GM12878 (cell line): ENCODE results near the gene ADAM15. TPM values are rescaled to one million over a fixed set of nuclear protein-coding genes. Genes with fewer than 3 reads are reported as not detected.

Experiments
- ATAC-seq: fragments of 200-7000 bp; cut with Tn5 transposase; 3 replicates; pipeline ENCODE4 v1.9.1; 2020; ENCODE audit warnings: mild to moderate bottlenecking, moderate library complexity
- BruUV-seq: library from RNA; stranded (reverse); fragments of 400-500 nt; replicated peaks from 2 replicates; lab custom pipeline; 2021; lab: Mats Ljungman, UMichigan
- CTCF ChIA-PET: fragments of 300-600 bp; sonication (Branson Sonifier 250); formaldehyde crosslinking; extraction: SDS; loops from one replicate; lab custom pipeline; 2021; ENCODE audit warnings: inconsistent platforms; lab: Yijun Ruan, JAX
- POLR2A ChIA-PET: fragments of 350-600 bp; formaldehyde crosslinking; extraction: SDS; loops from one replicate; lab custom pipeline; 2021; ENCODE audit warnings: inconsistent platforms; lab: Charles Lee
- RAD21 ChIA-PET: fragments of 300-600 bp; sonication (Branson Sonifier 250); formaldehyde crosslinking; loops from one replicate; lab custom pipeline; 2023; ENCODE audit warnings: antibody characterized with exemption; ENCODE audit not compliant: unreplicated experiment; lab: Charles Lee
- SMC1A ChIA-PET: fragments of 300-600 bp; sonication (Branson Sonifier 250); formaldehyde crosslinking; loops from one replicate; lab custom pipeline; 2023; ENCODE audit not compliant: unreplicated experiment, uncharacterized antibody; lab: Charles Lee
- DNase-seq: peaks from one replicate; pipeline ENCODE4 v3.0.0-alpha.2; 2011; ENCODE audit warnings: low read depth, low spot score
- FAIRE-seq: peaks from 3 replicates; lab custom pipeline; 2011; peaks lifted over from hg19 to GRCh38; lab: Jason Lieb, UNC
- H2AFZ ChIP-seq: 2 replicates; pipeline ENCODE4 v1.6.0; 2011; ENCODE audit warnings: low read depth, low read length, control low read depth; ENCODE audit not compliant: control insufficient read depth
- H3K27ac ChIP-seq: 2 replicates; pipeline ENCODE4 v1.5.1; 2011; ENCODE audit warnings: control low read depth; ENCODE audit not compliant: control insufficient read depth, insufficient read depth
- H3K27me3 ChIP-seq, 2 experiments: replicated peaks in 1 of 2; 2 replicates each; pipeline versions ENCODE4 v1.6.0 to v1.6.1; 2011; ENCODE audit warnings: low read length in 1 of 2; ENCODE audit not compliant: control insufficient read depth in 2 of 2, insufficient read depth in 2 of 2
- H3K36me3 ChIP-seq, 2 experiments: 2 replicates each; pipeline ENCODE4 v1.5.1; 2011; ENCODE audit warnings: low read length in 1 of 2; ENCODE audit not compliant: control insufficient read depth in 2 of 2, insufficient read depth in 2 of 2
- H3K4me1 ChIP-seq: 2 replicates; pipeline ENCODE4 v1.6.1; 2011; ENCODE audit warnings: mild to moderate bottlenecking, low read length, moderate library complexity, mixed read lengths; ENCODE audit not compliant: control insufficient read depth, insufficient read depth
- H3K4me2 ChIP-seq: 2 replicates; pipeline ENCODE4 v1.6.0; 2011; ENCODE audit warnings: control low read depth; ENCODE audit not compliant: control insufficient read depth, insufficient read depth
- H3K4me3 ChIP-seq: fragments of 200-600 bp; sonication (generic); 2 replicates; pipeline ENCODE4 v1.5.1; 2016
- H3K79me2 ChIP-seq: 2 replicates; pipeline ENCODE4 v1.6.0; 2011; ENCODE audit warnings: low read length; ENCODE audit not compliant: control insufficient read depth, insufficient read depth
- H3K9ac ChIP-seq: 2 replicates; pipeline ENCODE4 v1.8.0; 2011; ENCODE audit warnings: low read length, control low read depth, mixed read lengths; ENCODE audit not compliant: control insufficient read depth, insufficient read depth
- H3K9me3 ChIP-seq: replicated peaks from 3 replicates; pipeline ENCODE4 v1.5.1; 2011; ENCODE audit warnings: mild to moderate bottlenecking, low read length; ENCODE audit not compliant: control insufficient read depth, insufficient read depth
- H4K20me1 ChIP-seq: 2 replicates; pipeline ENCODE4 v1.6.0; 2011; ENCODE audit not compliant: control insufficient read depth, insufficient read depth
- CBX5 ChIP-seq: sonication (generic); IDR thresholded peaks from 2 replicates; pipeline ENCODE4 v1.6.1; 2016; ENCODE audit warnings: low read depth, moderate library complexity, mild to moderate bottlenecking, inconsistent platforms
- CHD4 ChIP-seq: fragments of 200-600 bp; sonication (generic); IDR thresholded peaks from 2 replicates; pipeline ENCODE4 v1.6.1; 2016; ENCODE audit warnings: mild to moderate bottlenecking
- CREB1 ChIP-seq: IDR thresholded peaks from 2 replicates; pipeline ENCODE4 v1.6.1; 2012; ENCODE audit warnings: low read depth, mild to moderate bottlenecking, inconsistent platforms
- DPF2 ChIP-seq: fragments of 450-650 bp; IDR thresholded peaks from 2 replicates; pipeline ENCODE4 v1.6.1; 2017; ENCODE audit warnings: mild to moderate bottlenecking
- HDAC2 ChIP-seq: fragments of 200-600 bp; sonication (generic); IDR thresholded peaks from 2 replicates; pipeline ENCODE4 v1.6.1; 2017
- IKZF2 ChIP-seq, 2 experiments: fragments of 450-650 bp; IDR thresholded peaks; 2 replicates each; pipeline ENCODE4 v1.6.1; 2017; ENCODE audit warnings: mild to moderate bottlenecking in 2 of 2, moderate library complexity in 2 of 2
- JUND ChIP-seq: IDR thresholded peaks from 2 replicates; pipeline ENCODE4 v1.6.1; 2012; ENCODE audit warnings: low read depth, mild to moderate bottlenecking, low read length, improper control_type of control experiment, moderate library complexity
- MYC ChIP-seq: IDR thresholded peaks from 2 replicates; pipeline ENCODE4 v1.6.1; 2011; ENCODE audit warnings: mild to moderate bottlenecking, low read length, moderate library complexity, inconsistent platforms; ENCODE audit not compliant: insufficient read depth, insufficient replicate concordance, insufficient read length, severe bottlenecking
- NR2C2 ChIP-seq: IDR thresholded peaks from 2 replicates; pipeline ENCODE4 v1.6.1; 2011; ENCODE audit warnings: borderline replicate concordance, low read depth; ENCODE audit not compliant: control insufficient read depth, insufficient read length
- SKIL ChIP-seq: fragments of 450-650 bp; IDR thresholded peaks from 2 replicates; pipeline ENCODE4 v1.6.1; 2017; ENCODE audit warnings: mild to moderate bottlenecking, low read depth, inconsistent platforms; ENCODE audit not compliant: poor library complexity, severe bottlenecking
- TARDBP ChIP-seq: IDR thresholded peaks from 2 replicates; pipeline ENCODE4 v1.6.1; 2016; ENCODE audit warnings: borderline replicate concordance
- TCF3 ChIP-seq: IDR thresholded peaks from 2 replicates; pipeline ENCODE4 v1.6.1; 2012; ENCODE audit warnings: low read depth, mild to moderate bottlenecking, low read length, borderline replicate concordance; ENCODE audit not compliant: insufficient read depth
- WRNIP1 ChIP-seq: IDR thresholded peaks from 2 replicates; pipeline ENCODE4 v1.6.1; 2011; ENCODE audit warnings: low read depth, low read length, improper control_type of control experiment, borderline replicate concordance
- ZSCAN29 ChIP-seq: fragments of 450-650 bp; IDR thresholded peaks from 2 replicates; pipeline ENCODE4 v1.6.1; 2017; ENCODE audit warnings: mild to moderate bottlenecking, moderate library complexity
- whole genome bisulfite sequencing: methylation state at CpG from one replicate; pipeline ENCODE4 v1.1.6; 2016; ENCODE audit warnings: low lambda C conversion rate; ENCODE audit not compliant: insufficient replicate concordance, insufficient coverage; ENCODE audit errors: missing lambda C conversion rate; 5-methylcytosine and 5-hydroxymethylcytosine counted together
- in situ Hi-C: fragments of 300-500 bp; cut with MboI; formaldehyde crosslinking; loops from 9 replicates; pipeline ENCODE4 v1.14.3; 2018; ENCODE audit warnings: mixed read lengths
- intact Hi-C: fragments of 100-400 bp; cut with micrococcal nuclease; formaldehyde crosslinking; loops from one replicate; pipeline ENCODE4 v1.14.2; 2022; ENCODE audit not compliant: unreplicated experiment
- polyA plus RNA-seq, 11 experiments: library from polyadenylated mRNA; depleted of rRNA in 4 of 11; unstranded in 6 of 11; stranded (reverse) in 5 of 11; fragments of >200 nt; fragmentation: Nextera tagmentation in 4 of 11; fragmentation: Illumina TruSeq in 1 of 11; extraction: Ambion mirVana in 4 of 11; extraction: Trizol in 1 of 11; gene quantifications; 1 replicate in 1 of 11; 2 replicates in 10 of 11; pipeline versions ENCODE4 v1.2.1 to v1.2.3, GENCODE V29; 2011 to 2016; ENCODE audit warnings: inconsistent platforms in 2 of 11, missing spikeins in 2 of 11, low read depth in 1 of 11
- total RNA-seq, 4 experiments: library from RNA; depleted of rRNA in 3 of 4; stranded (reverse); fragments of >200 nt in 3 of 4; fragmentation: Illumina TruSeq in 1 of 4; extraction: Trizol in 1 of 4; gene quantifications; 2 replicates each; pipeline versions ENCODE4 v1.2.1 to v1.2.3, GENCODE V29; 2013 to 2021
- TF ChIP-seq, protein P1 (sequence below): fragments of 450-650 bp; IDR thresholded peaks from 2 replicates; pipeline ENCODE4 v1.6.1; 2016; ENCODE audit warnings: mild to moderate bottlenecking
- TF ChIP-seq, protein P2 (sequence below): fragments of 450-650 bp; formaldehyde crosslinking; IDR thresholded peaks from 2 replicates; pipeline ENCODE4 v1.4.0; 2022; ENCODE audit warnings: mild to moderate bottlenecking, moderate library complexity
- TF ChIP-seq, protein P3 (sequence below): fragments of 450-650 bp; IDR thresholded peaks from 2 replicates; pipeline ENCODE4 v1.6.1; 2017; ENCODE audit warnings: low read depth, mild to moderate bottlenecking, moderate library complexity

ADAM15 gene
- total and polyA plus RNA-seq, 10 of the 15 experiments (the other 5 are each of a cell fraction or from before 2014, with no cell fraction given) = 0.29 to 38.8 (median 14.7) TPM

GRCh38 chr1:155077346-155077745, 26.2 kb downstream of the ADAM15 start:
- DNase-seq = no peak
- CTCF ChIA-PET = interaction anchor here (1.5 to 4.4 kb wide), 3 partner anchors 9 to 15 kb away, joined by 5 to 27 read pairs (median 17); partner anchors contain the start of gene EFNA4
- Histone ChIP-seq H4K20me1 (no peaks in the 10 kb centered on the region), H3K79me2 (no peaks in the 10 kb centered on the region), H2AFZ (no peak overlapping the region), H3K4me3 (no peak overlapping the region), H3K4me1 (peaks cover 22% of the 10 kb centered on the region), H3K27ac (no peak overlapping the region), H3K36me3 (no peaks in the 10 kb centered on the region), H3K9ac (no peak overlapping the region), H3K27me3 (peaks cover 14 to 16% of the 10 kb centered on the region in 2 experiments; a peak in 3 of 4 replicates), H3K4me2 (no peak overlapping the region), H3K9me3 (no peaks in the 10 kb centered on the region)
- ATAC-seq = no peak
- no TSS peak for BruUV-seq
- no peak for FAIRE-seq
- RAD21 ChIA-PET = no interaction called here
- POLR2A ChIA-PET = interaction anchor here (1.0 kb wide), 1 partner anchor 13 kb away, joined by 3 read pairs; no protein-coding TSS in a partner anchor
- intact Hi-C loops (no loop called here), in situ Hi-C loops (no loop called here)
- WGBS = 63% methylated on average over 3 of the region's 3 CpGs
- SMC1A ChIA-PET = interaction anchor here (0.6 to 1.7 kb wide), 2 partner anchors 13 to 37 kb away, joined by 3 to 5 read pairs; no protein-coding TSS in a partner anchor
- TF ChIP-seq DPF2 = no peak
- TF ChIP-seq CHD4 = no peak
- TF ChIP-seq CBX5 = no peak
- TF ChIP-seq, protein P1, sequence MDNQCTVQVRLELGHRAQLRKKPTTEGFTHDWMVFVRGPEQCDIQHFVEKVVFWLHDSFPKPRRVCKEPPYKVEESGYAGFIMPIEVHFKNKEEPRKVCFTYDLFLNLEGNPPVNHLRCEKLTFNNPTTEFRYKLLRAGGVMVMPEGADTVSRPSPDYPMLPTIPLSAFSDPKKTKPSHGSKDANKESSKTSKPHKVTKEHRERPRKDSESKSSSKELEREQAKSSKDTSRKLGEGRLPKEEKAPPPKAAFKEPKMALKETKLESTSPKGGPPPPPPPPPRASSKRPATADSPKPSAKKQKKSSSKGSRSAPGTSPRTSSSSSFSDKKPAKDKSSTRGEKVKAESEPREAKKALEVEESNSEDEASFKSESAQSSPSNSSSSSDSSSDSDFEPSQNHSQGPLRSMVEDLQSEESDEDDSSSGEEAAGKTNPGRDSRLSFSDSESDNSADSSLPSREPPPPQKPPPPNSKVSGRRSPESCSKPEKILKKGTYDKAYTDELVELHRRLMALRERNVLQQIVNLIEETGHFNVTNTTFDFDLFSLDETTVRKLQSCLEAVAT = no peak
- no peak for TF ChIP-seq CREB1
- TF ChIP-seq TARDBP = no peak
- no peak for TF ChIP-seq IKZF2 (IDR thresholded peaks at IDR 0.05)
- no peak for TF ChIP-seq MYC
- TF ChIP-seq, protein P2, sequence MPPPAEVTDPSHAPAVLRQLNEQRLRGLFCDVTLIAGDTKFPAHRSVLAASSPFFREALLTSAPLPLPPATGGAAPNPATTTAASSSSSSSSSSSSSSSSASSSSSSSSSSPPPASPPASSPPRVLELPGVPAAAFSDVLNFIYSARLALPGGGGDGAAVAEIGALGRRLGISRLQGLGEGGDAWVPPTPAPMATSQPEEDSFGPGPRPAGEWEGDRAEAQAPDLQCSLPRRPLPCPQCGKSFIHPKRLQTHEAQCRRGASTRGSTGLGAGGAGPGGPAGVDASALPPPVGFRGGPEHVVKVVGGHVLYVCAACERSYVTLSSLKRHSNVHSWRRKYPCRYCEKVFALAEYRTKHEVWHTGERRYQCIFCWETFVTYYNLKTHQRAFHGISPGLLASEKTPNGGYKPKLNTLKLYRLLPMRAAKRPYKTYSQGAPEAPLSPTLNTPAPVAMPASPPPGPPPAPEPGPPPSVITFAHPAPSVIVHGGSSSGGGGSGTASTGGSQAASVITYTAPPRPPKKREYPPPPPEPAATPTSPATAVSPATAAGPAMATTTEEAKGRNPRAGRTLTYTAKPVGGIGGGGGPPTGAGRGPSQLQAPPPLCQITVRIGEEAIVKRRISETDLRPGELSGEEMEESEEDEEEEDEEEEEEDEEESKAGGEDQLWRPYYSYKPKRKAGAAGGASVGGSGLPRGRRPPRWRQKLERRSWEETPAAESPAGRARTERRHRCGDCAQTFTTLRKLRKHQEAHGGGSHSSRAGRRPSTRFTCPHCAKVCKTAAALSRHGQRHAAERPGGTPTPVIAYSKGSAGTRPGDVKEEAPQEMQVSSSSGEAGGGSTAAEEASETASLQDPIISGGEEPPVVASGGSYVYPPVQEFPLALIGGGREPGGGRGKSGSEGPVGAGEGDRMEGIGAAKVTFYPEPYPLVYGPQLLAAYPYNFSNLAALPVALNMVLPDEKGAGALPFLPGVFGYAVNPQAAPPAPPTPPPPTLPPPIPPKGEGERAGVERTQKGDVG (CRISPR knock-in tag) = no peak
- TF ChIP-seq ZSCAN29 = no peak
- no peak for TF ChIP-seq WRNIP1
- TF ChIP-seq NR2C2 = no peak
- TF ChIP-seq SKIL = no peak
- no peak for TF ChIP-seq JUND
- no peak for TF ChIP-seq TCF3
- TF ChIP-seq HDAC2 = no peak
- TF ChIP-seq, protein P3, sequence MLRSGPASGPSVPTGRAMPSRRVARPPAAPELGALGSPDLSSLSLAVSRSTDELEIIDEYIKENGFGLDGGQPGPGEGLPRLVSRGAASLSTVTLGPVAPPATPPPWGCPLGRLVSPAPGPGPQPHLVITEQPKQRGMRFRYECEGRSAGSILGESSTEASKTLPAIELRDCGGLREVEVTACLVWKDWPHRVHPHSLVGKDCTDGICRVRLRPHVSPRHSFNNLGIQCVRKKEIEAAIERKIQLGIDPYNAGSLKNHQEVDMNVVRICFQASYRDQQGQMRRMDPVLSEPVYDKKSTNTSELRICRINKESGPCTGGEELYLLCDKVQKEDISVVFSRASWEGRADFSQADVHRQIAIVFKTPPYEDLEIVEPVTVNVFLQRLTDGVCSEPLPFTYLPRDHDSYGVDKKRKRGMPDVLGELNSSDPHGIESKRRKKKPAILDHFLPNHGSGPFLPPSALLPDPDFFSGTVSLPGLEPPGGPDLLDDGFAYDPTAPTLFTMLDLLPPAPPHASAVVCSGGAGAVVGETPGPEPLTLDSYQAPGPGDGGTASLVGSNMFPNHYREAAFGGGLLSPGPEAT = no peak
